Measurements from ENCODE around the gene BRCC3.

DNA sequence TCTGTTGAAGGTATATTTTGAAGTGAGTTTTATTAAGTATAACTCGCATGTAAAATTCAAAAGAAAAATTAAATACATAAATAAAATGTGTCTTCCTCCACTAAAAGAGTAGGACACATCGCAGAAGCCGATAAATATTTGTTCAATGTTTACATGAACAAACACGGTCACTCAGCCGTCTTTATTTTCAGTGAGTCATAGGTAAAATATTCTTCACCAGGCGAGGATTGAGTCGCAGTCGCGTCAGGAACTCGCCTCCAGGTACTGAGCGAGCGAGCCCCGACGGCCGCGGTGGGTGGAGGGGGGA, 44.9 kb upstream of the BRCC3 start:
- TF ChIP-seq, protein P1, sequence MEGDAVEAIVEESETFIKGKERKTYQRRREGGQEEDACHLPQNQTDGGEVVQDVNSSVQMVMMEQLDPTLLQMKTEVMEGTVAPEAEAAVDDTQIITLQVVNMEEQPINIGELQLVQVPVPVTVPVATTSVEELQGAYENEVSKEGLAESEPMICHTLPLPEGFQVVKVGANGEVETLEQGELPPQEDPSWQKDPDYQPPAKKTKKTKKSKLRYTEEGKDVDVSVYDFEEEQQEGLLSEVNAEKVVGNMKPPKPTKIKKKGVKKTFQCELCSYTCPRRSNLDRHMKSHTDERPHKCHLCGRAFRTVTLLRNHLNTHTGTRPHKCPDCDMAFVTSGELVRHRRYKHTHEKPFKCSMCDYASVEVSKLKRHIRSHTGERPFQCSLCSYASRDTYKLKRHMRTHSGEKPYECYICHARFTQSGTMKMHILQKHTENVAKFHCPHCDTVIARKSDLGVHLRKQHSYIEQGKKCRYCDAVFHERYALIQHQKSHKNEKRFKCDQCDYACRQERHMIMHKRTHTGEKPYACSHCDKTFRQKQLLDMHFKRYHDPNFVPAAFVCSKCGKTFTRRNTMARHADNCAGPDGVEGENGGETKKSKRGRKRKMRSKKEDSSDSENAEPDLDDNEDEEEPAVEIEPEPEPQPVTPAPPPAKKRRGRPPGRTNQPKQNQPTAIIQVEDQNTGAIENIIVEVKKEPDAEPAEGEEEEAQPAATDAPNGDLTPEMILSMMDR (IDR thresholded peaks at IDR 0.05): no peak
- TF ChIP-seq POLR2AphosphoS5 (IDR thresholded peaks at IDR 0.05; ENCODE audit: insufficient read depth in 1 of 2, low read depth in 1 of 2) (no peak), POLR2A (IDR thresholded peaks at IDR 0.05) (no peak)
